Osteoblast (primary cell): ENCODE results near the gene KPNB1. TPM values are rescaled to one million over a fixed set of nuclear protein-coding genes. Genes with fewer than 3 reads are reported as not detected.

Experiments
- DNase-seq: peaks from one replicate; pipeline ENCODE4 v3.0.0; 2011; ENCODE audit warnings: low spot score, mixed read lengths; ENCODE audit not compliant: insufficient read length; ENCODE audit errors: missing footprints
- H2AFZ ChIP-seq: 2 replicates; pipeline ENCODE4 v1.6.0; 2011; ENCODE audit warnings: mild to moderate bottlenecking, low read length
- H3K27ac ChIP-seq: 2 replicates; pipeline ENCODE4 v1.5.1; 2011; ENCODE audit warnings: mild to moderate bottlenecking, low read depth, low read length, moderate library complexity
- H3K27me3 ChIP-seq: 2 replicates; pipeline ENCODE4 v1.6.0; 2012; ENCODE audit warnings: mild to moderate bottlenecking, control low read depth, inconsistent platforms, low read length, moderate library complexity; ENCODE audit not compliant: insufficient read depth
- H3K36me3 ChIP-seq: 2 replicates; pipeline ENCODE4 v1.5.1; 2011; ENCODE audit warnings: mild to moderate bottlenecking, low read length, control low read depth, moderate library complexity; ENCODE audit not compliant: insufficient read depth
- H3K4me1 ChIP-seq: 2 replicates; pipeline ENCODE4 v1.5.1; 2011; ENCODE audit warnings: mild to moderate bottlenecking, low read length, control low read depth, moderate library complexity; ENCODE audit not compliant: insufficient read depth
- H3K4me2 ChIP-seq: 2 replicates; pipeline ENCODE4 v1.6.0; 2011; ENCODE audit warnings: mild to moderate bottlenecking, low read length; ENCODE audit not compliant: insufficient read depth
- H3K4me3 ChIP-seq: fragments of 200-600 bp; sonication (generic); 3 replicates; pipeline ENCODE4 v1.5.1; 2012; ENCODE audit warnings: mild to moderate bottlenecking, low read length, inconsistent platforms; ENCODE audit not compliant: insufficient read depth
- H3K79me2 ChIP-seq: 2 replicates; pipeline ENCODE4 v1.6.0; 2012; ENCODE audit warnings: mild to moderate bottlenecking, low read length, control low read depth, inconsistent platforms; ENCODE audit not compliant: insufficient read depth
- H3K9me3 ChIP-seq: 2 replicates; pipeline ENCODE4 v1.5.1; 2011; ENCODE audit warnings: low read depth, low read length, control low read depth
- H4K20me1 ChIP-seq: 2 replicates; pipeline ENCODE4 v1.6.0; 2012; ENCODE audit warnings: mild to moderate bottlenecking, low read length, control low read depth; ENCODE audit not compliant: insufficient read depth
- CTCF ChIP-seq: IDR thresholded peaks from 2 replicates; pipeline ENCODE4 v1.5.1; 2011; ENCODE audit warnings: mild to moderate bottlenecking, low read depth, low read length, moderate library complexity; ENCODE audit errors: extremely low read depth
- total RNA-seq: library from RNA; depleted of rRNA; stranded (reverse); fragments of >200 nt; gene quantifications from 2 replicates; pipeline ENCODE4 v1.2.3, GENCODE V29; 2012

KPNB1 gene
- total RNA-seq, 1 donor, result 351 TPM

GRCh38 chr17:47670064-47670463 is 20.3 kb downstream of the KPNB1 start:
- DNase-seq, result no peak
- Histone ChIP-seq H3K36me3 (peaks cover 96% of the 10 kb centered on the region), H3K79me2 (peaks cover 38% of the 10 kb centered on the region), H3K4me2 (no peak overlapping the region), H3K27me3 (no peaks in the 10 kb centered on the region), H3K9me3 (no peaks in the 10 kb centered on the region), H3K4me1 (peaks cover 7% of the 10 kb centered on the region), H4K20me1 (peaks cover 27% of the 10 kb centered on the region), H2AFZ (no peak overlapping the region), H3K4me3 (no peak overlapping the region), H3K27ac (no peak overlapping the region)
- TF ChIP-seq CTCF, result no peak

GRCh38 chr17:47674499-47674898 is 24.8 kb downstream of the KPNB1 start:
- no peaks in the 10 kb centered on the region for H3K9me3 ChIP-seq
- peaks cover 40% of the 10 kb centered on the region for H3K79me2 ChIP-seq
- peaks cover 28% of the 10 kb centered on the region for H4K20me1 ChIP-seq
- no peaks in the 10 kb centered on the region for H3K27me3 ChIP-seq
- H2AFZ ChIP-seq, result no peak overlapping the region
- no peak overlapping the region for H3K27ac ChIP-seq
- no peak for TF ChIP-seq CTCF
- H3K4me2 ChIP-seq, result no peak overlapping the region
- no peak overlapping the region for H3K4me3 ChIP-seq
- H3K4me1 ChIP-seq, result no peaks in the 10 kb centered on the region
- H3K36me3 ChIP-seq, result peaks cover 99% of the 10 kb centered on the region
- no peak for DNase-seq

GRCh38 chr17:47675380-47676198 is 25.9 kb downstream of the KPNB1 start:
- Histone ChIP-seq H2AFZ (no peak overlapping the region), H3K79me2 (peaks cover 33% of the 10 kb centered on the region), H4K20me1 (peaks cover 27% of the 10 kb centered on the region)

More at GRCh38 chr17:47675380-47676198, 25.9 kb downstream of the KPNB1 start:
- Histone ChIP-seq H3K9me3 (no peaks in the 10 kb centered on the region), H3K27ac (no peak overlapping the region), H3K4me3 (no peak overlapping the region), H3K4me2 (no peak overlapping the region), H3K36me3 (peaks cover 99% of the 10 kb centered on the region), H3K27me3 (no peaks in the 10 kb centered on the region), H3K4me1 (no peaks in the 10 kb centered on the region)
- no peak for DNase-seq
- no peak for TF ChIP-seq CTCF
